NCI-H2171 treated with DMSO at 0.1 percent for 48 hours (cell line): ENCODE measurements around the gene CFAP221.
"Not testable (repeated sequence)": the region's sequence is repeated elsewhere in the genome, so short reads cannot be mapped to it uniquely, and the experiment has no call there.

Source experiments
- DNase-seq: peaks from one replicate; lab custom pipeline; 2025; lab: John Stamatoyannopoulos, UW

The CFAP221 gene

GRCh38 chr2:119586085-119586484, 41.8 kb downstream of the CFAP221 start:
- no peak for DNase-seq

- DNase-seq, result no peak
These were observed 46.6 kb downstream of the CFAP221 start for GRCh38 chr2:119590873-119591272.

DNA sequence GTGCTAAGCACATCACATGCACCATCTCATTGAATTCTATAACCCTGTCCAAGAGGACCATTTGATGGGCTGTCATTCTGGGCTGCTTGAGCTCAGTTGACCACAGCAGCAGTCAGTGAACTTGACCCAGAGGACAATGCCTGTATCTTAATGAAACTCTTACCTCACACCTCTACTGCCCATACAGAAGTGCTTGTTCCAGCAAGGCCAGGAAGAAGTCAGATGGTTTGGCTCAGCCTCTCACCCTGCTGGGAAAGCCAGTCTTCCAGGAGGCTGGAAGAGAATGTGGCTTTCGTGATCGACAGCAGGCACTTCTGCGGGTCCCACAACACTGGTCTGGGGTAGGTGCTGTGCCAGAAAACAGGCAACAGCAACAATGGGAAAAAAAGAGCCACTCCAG, 47.3 kb downstream of the CFAP221 start:
- DNase-seq, result no peak

DNA sequence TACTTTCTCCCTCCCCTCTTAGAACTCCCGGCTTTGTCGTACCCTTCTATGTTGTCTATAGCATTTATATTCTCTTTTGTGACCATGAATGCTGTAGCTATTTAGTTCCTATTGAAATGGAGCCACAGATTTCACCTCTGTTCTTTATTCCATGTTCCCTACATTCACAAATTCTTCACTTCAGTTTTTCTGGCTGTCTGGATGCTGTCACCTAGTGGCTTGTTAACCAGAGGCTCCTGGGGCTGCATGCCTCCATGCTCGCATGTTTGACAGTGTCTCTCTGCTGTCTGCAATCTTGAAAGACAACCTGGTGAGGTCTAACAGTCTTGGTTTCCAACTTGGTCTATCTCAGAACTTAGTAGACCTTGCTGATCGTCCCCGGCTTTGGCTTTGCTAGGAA, 48.2 kb downstream of the CFAP221 start:
- DNase-seq, result no peak

- DNase-seq, result no peak
These were observed 52.4 kb downstream of the CFAP221 start for GRCh38 chr2:119596638-119597037.

DNA sequence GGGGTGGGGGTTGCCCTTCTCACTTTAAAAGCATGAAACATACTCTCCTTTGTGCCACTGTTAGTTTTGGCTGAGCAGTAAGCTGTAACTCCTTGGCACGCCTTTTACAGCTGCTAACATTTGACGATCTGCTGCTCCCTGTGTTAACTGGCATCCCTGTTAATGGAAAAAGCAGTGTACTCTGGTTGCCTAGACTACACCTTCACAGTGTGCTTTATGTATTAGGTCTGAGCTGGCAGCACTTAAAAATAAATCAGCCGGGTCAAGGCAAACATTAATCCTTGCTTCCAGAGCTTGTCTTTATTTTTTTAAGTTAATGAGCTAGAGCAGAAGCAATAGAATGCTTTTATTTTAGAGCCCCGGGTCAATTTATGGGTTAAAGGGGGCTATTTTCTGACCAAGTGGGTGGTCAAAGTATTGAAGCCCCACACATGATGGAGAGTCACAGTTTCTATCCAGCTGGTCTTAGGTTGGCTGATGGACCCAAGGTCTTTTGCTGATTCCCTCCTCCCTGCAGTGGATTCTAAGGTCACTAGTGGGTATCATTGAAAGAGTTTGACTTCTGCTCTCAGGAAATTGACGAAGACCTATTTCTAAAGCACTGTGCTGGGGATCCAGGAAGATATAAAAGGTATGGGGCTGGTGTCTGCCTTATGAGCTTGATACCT, 54.5 kb downstream of the CFAP221 start:
- DNase-seq, result no peak

DNA sequence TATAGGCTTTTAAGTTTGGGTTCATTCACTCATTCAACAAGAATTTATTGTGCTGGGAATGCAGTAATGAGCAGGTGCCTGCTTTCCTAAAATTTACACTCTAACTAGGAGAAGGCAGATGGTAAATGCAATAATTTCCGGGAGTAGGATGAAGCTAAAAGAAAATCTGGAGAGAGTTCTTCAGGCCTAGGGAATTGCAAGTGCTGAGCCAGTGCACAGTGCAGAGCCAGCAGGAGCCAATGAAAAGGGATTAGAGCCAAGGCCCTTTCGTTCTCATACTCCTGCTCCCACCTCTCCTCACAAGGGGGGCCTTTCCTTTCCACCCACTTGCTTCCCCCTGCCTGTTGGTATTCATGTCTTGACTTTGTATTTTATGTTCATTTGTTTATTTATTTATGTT, 55.1 kb downstream of the CFAP221 start:
- no peak for DNase-seq

DNA sequence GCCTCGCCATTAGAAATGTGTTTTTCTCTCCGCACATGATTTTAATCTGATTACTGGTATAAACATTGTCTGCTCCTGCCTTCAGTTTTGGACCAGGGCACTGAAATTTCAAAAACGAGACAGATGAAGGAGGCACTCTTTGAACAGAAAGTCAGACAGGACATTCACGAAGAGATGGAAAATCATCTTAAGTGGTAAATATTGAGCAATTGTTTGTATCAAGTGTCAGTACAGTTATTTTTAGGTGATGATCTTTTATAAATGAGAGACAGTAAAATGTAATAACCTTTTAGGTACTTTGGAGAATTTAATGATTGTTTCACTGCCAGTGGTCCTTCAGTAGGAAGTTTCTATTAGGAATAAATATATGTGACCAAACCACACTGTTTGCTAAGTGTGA, 60.8 kb downstream of the CFAP221 start:
- DNase-seq, result no peak

GRCh38 chr2:119606674-119607073, 62.4 kb downstream of the CFAP221 start:
- no peak for DNase-seq

- no peak for DNase-seq
These were observed 64.3 kb downstream of the CFAP221 start for GRCh38 chr2:119608553-119608952.

- no peak for DNase-seq
These were observed 65.1 kb downstream of the CFAP221 start for GRCh38 chr2:119609337-119609736.

- not testable (repeated sequence) for DNase-seq
These were observed 69.9 kb downstream of the CFAP221 start for GRCh38 chr2:119614140-119614539.

DNA sequence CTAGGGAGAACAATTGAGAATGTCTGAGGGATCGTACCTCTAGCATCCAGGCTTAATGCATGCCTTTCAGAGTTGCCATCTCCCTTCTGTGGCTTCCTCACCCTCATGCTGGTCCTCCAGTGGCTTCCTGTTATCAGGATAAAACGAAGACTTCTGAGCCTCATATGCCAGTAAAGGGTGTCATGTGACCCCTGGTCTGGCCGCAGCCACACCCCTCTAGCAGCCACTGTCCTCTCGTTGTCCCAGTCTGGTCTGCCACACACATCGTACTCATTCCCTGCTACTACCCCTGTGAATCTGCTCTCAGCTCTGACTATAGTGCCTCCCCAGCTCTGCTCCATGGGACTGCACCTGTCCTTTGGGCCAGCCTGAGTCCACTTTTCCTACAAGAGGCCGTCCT, 72.2 kb downstream of the CFAP221 start:
- no peak for DNase-seq

- no peak for DNase-seq
These were observed 73.2 kb downstream of the CFAP221 start for GRCh38 chr2:119617455-119617854.

DNA sequence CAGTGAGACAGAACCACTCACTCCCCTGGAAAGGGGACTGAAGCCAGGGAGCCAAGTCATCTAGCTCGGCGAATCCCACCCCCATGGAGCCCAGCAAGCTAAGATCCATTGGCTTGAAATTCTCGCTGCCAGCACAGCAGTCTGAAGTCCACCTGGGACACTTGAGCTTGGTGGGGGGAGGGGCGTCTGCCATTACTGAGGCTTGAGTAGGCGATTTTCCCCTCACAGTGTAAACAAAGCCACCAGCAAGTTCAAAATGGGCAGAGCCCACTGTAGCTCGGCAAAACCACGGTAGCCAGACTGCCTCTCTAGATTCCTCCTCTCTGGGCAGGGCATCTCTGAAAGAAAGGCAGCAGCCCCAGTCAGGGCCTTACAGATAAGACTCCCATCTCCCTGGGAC, 74.5 kb downstream of the CFAP221 start:
- DNase-seq, result not testable (repeated sequence)

DNA sequence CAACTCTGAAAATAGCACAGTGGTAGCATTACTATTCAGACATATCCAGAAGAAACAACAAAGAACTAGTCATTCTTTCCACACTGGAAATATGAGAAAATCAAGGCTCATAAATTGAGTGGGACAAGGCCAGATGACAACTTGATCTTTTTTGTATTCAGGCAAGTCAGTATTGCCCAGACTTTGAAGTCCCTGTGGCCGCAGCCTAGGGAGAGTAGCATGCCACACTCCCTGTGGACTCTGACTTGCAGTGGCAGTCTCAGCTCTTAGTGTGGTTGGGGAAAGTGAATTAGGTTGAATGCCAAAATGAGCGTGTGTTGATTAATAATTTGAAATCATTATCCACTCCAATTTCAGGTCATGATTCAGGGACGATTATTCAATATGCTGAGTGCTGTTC, 81.0 kb downstream of the CFAP221 start:
- no peak for DNase-seq

- DNase-seq, result no peak
These were observed 85.1 kb downstream of the CFAP221 start for GRCh38 chr2:119629323-119629825.

GRCh38 chr2:119630121-119630520, 85.9 kb downstream of the CFAP221 start:
- no peak for DNase-seq

- no peak for DNase-seq
These were observed 93.1 kb downstream of the CFAP221 start for GRCh38 chr2:119637371-119637770.

DNA sequence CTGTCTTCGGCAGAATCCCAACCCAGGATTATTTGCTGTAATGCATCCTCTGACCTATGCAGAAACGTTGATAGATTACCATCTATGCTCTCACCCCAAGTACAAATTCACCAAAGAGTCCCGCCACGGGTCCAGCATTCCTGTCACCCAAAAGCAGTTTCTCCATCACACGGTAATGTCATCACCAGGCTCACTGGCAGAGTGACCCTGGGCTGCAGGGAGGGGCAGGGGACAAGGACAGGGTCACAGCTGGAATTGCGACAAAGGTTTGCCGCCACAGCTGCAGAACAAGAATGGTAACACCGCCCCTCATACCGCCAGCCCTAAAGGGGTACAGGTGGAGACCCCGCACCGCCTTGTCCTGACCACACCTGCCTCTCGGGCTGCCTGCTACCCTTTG, 94.0 kb downstream of the CFAP221 start:
- no peak for DNase-seq

DNA sequence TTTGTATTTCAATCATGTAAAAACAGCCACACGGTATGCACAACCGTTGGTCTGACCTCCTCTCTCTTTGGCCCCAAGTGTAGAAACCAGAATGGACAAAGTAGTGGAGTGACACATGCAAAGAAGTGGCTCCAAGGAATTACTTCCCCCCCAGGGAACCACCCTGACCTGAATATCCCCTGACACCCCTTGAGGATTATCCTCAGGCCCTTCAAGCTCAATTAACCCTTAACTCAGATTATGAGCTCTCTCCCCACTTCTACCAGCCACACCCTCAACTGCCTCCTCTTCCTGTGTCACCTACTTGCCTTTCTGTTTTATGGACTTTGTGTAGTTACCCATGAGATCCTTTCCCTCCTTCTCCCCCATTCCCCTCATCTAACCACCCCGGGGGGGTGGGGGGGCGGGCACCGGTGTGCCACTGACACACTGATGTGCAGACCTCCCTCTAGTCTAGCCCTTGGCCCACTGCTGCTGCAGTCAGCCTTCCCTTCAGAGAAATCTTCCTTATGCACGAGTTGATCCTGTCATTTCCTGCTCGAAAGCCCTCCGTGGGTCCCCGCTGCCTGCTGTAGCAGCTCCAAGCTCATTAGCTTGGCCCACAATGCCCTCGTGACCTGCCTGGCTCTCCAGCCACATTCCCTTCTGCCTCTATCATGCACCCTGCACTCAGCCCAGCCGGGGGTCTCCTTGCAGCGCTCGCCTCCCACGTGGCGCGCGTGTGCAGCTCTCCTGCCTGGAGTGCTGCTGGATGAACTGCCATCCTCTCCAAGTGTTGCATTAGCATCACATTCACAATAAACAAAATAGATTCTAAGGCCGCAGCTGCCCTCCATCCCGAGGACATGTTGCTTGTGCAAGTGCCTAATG, 94.7 kb downstream of the CFAP221 start:
- no peak for DNase-seq

GRCh38 chr2:119641562-119642258, 97.5 kb downstream of the CFAP221 start:
- peak; percentile 79 for DNase-seq

GRCh38 chr2:119644186-119644585, 99.9 kb downstream of the CFAP221 start:
- DNase-seq, result no peak
